ENCODE measurements around the gene RO60.
"Not testable (repeated sequence)": the region's sequence is repeated elsewhere in the genome, so short reads cannot be mapped to it uniquely, and the experiment has no call there.

Gene RO60

GRCh38 chr1:193059282-193060114 is at the start of gene RO60, which contains the start of gene UCHL5:
TSS of gene RO60 (plus strand) at chr1:193059612. CDS start at chr1:193069055, 9,443 bp downstream.
TSS of gene UCHL5 (minus strand) at chr1:193059360. CDS start at chr1:193059260, 100 bp downstream.
- FAIRE-seq, result peak; percentile 97

GRCh38 chr1:193011406-193011805 is 48.0 kb upstream of the RO60 start:
- FAIRE-seq, result peak; percentile 19

GRCh38 chr1:193013005-193013404 is 46.4 kb upstream of the RO60 start:
- no peak for FAIRE-seq

GRCh38 chr1:193013707-193014106 is 45.7 kb upstream of the RO60 start:
- FAIRE-seq, result no peak

GRCh38 chr1:193014400-193014799 is 45.0 kb upstream of the RO60 start:
- no peak for FAIRE-seq

GRCh38 chr1:193016788-193017187 is 42.6 kb upstream of the RO60 start:
- FAIRE-seq, result peak; percentile 88

- FAIRE-seq, result peak; percentile 99
Observed at GRCh38 chr1:193019442-193020026, 39.9 kb upstream of the RO60 start.

GRCh38 chr1:193025218-193025617 is 34.2 kb upstream of the RO60 start:
- FAIRE-seq, result no peak

GRCh38 chr1:193030280-193030679 is 29.1 kb upstream of the RO60 start:
- FAIRE-seq, result no peak

GRCh38 chr1:193031431-193031830 is 28.0 kb upstream of the RO60 start:
- FAIRE-seq, result peak; percentile 97

GRCh38 chr1:193032643-193033427 is 26.6 kb upstream of the RO60 start:
- not testable (repeated sequence) for FAIRE-seq

- FAIRE-seq, result no peak
Observed at GRCh38 chr1:193033610-193034009, 25.8 kb upstream of the RO60 start.

GRCh38 chr1:193036337-193037047 is 22.9 kb upstream of the RO60 start:
- FAIRE-seq, result peak; percentile 71

- FAIRE-seq, result no peak
Observed at GRCh38 chr1:193040011-193040410, 19.4 kb upstream of the RO60 start.

- no peak for FAIRE-seq
Observed at GRCh38 chr1:193042766-193043691, 16.4 kb upstream of the RO60 start.

GRCh38 chr1:193048913-193049312 is 10.5 kb upstream of the RO60 start:
- FAIRE-seq, result not testable (repeated sequence)

GRCh38 chr1:193054169-193054675 is 5.2 kb upstream of the RO60 start:
- no peak for FAIRE-seq

GRCh38 chr1:193058529-193059281 is 707 bp upstream of the RO60 start:
- no peak for FAIRE-seq

GRCh38 chr1:193060115-193060403 is 647 bp downstream of the RO60 start:
- FAIRE-seq, result peak; percentile 19

- FAIRE-seq, result no peak
Observed at GRCh38 chr1:193060406-193060805, 994 bp downstream of the RO60 start.

GRCh38 chr1:193060938-193061337 is 1.5 kb downstream of the RO60 start:
- FAIRE-seq, result no peak

All from TTC549 (cell line).